Neural progenitor cell (in vitro differentiated cells): ENCODE measurements around the gene PPTC7. TPM values are rescaled to one million over a fixed set of nuclear protein-coding genes. Genes with fewer than 3 reads are reported as not detected.

Experiments used
- DNase-seq: peaks from one replicate; pipeline ENCODE4 v3.0.0-alpha.2; 2016; ENCODE audit warnings: low spot score
- H2AFZ ChIP-seq: fragments of 200-600 bp; sonication (generic); replicated peaks from 2 replicates; pipeline ENCODE4 v1.6.1; 2016; ENCODE audit warnings: antibody characterized with exemption
- H3F3A ChIP-seq: fragments of 200-600 bp; sonication (generic); 2 replicates; pipeline ENCODE4 v1.6.1; 2016; ENCODE audit warnings: antibody characterized with exemption, low read depth
- H3K27ac ChIP-seq: fragments of 200-600 bp; sonication (generic); 2 replicates; pipeline ENCODE4 v1.5.1; 2016; ENCODE audit warnings: mild to moderate bottlenecking
- H3K27me3 ChIP-seq: fragments of 200-600 bp; sonication (generic); 2 replicates; pipeline ENCODE4 v1.6.1; 2016; ENCODE audit warnings: mild to moderate bottlenecking, moderate library complexity
- H3K36me3 ChIP-seq: fragments of 200-600 bp; sonication (generic); 2 replicates; pipeline ENCODE4 v1.5.1; 2016
- H3K4me1 ChIP-seq: fragments of 200-600 bp; sonication (generic); 2 replicates; pipeline ENCODE4 v1.6.1; 2016; ENCODE audit warnings: mixed run types
- H3K4me2 ChIP-seq: fragments of 200-600 bp; sonication (generic); 2 replicates; pipeline ENCODE4 v1.6.1; 2016
- H3K4me3 ChIP-seq: fragments of 200-600 bp; sonication (generic); 2 replicates; pipeline ENCODE4 v1.5.1; 2016
- H3K79me2 ChIP-seq: fragments of 200-600 bp; sonication (generic); 2 replicates; pipeline ENCODE4 v1.6.1; 2016; ENCODE audit warnings: low read depth
- H3K9ac ChIP-seq: fragments of 200-600 bp; sonication (generic); 2 replicates; pipeline ENCODE4 v1.6.1; 2016
- H3K9me3 ChIP-seq: fragments of 200-600 bp; sonication (generic); 2 replicates; pipeline ENCODE4 v1.5.1; 2016; ENCODE audit warnings: low read depth
- H4K20me1 ChIP-seq: fragments of 200-600 bp; sonication (generic); 2 replicates; pipeline ENCODE4 v1.6.1; 2016; ENCODE audit warnings: low read depth
- H3K27ac Mint-ChIP-seq: 3 replicates; pipeline ENCODE4 v1.8.0; 2021; ENCODE audit warnings: mixed read lengths
- H3K27me3 Mint-ChIP-seq: 2 replicates; pipeline ENCODE4 v1.8.0; 2022; ENCODE audit warnings: low read depth, mild to moderate bottlenecking, inconsistent platforms, moderate library complexity, mixed read lengths; ENCODE audit not compliant: insufficient read depth
- H3K36me3 Mint-ChIP-seq: 3 replicates; pipeline ENCODE4 v1.8.0; 2021; ENCODE audit warnings: mixed read lengths
- H3K4me1 Mint-ChIP-seq: 3 replicates; pipeline ENCODE4 v1.8.0; 2021; ENCODE audit warnings: mixed read lengths
- H3K4me3 Mint-ChIP-seq: 3 replicates; pipeline ENCODE4 v1.8.0; 2021; ENCODE audit warnings: mild to moderate bottlenecking, moderate library complexity, mixed read lengths
- H3K9me3 Mint-ChIP-seq: 3 replicates; pipeline ENCODE4 v1.8.0; 2020; ENCODE audit warnings: mixed read lengths
- EZH2 ChIP-seq: fragments of 200-600 bp; sonication (generic); IDR thresholded peaks from 2 replicates; pipeline ENCODE4 v1.6.1; 2017; ENCODE audit warnings: antibody characterized with exemption, mild to moderate bottlenecking, moderate library complexity
- EZH2phosphoT487 ChIP-seq: fragments of 200-600 bp; sonication (generic); IDR thresholded peaks from 2 replicates; pipeline ENCODE4 v1.6.1; 2017; ENCODE audit warnings: antibody characterized with exemption
- total RNA-seq: library from RNA; depleted of rRNA; stranded (reverse); fragments of >200 nt; gene quantifications from 2 replicates; pipeline ENCODE4 v1.2.3, GENCODE V29; 2015; ENCODE audit warnings: low replicate concordance
- TF ChIP-seq, protein P1 (sequence below): fragments of 200-600 bp; sonication (generic); IDR thresholded peaks from 2 replicates; pipeline ENCODE4 v1.5.1; 2017; ENCODE audit warnings: antibody characterized with exemption, mild to moderate bottlenecking

The PPTC7 gene
- total RNA-seq, 1 donor from 2014 or later: 11.2 TPM

DNA sequence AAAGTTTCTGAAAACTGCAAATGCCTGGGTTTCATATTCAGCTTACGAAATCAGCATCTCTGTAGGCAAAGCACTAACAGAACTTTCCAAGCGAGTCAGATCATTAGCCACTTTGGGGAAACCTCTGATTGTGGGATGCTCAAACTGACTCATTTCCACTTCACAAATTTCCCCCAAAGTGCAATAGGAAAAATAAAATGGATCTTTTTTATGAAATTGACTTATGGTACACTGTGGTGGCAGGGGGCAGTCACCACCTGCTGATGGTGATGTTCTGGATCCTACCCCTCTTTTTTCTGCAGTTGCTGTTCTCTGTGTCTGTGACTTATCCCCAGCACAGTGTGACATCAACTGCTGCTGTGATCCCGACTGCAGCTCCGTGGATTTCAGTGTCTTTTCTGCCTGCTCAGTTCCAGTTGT is 36.4 kb upstream of the PPTC7 start:
- no peaks in the 10 kb centered on the region for H3K27me3 ChIP-seq
- H3K4me1 Mint-ChIP-seq: peaks cover 8% of the 10 kb centered on the region
- H3K4me1 ChIP-seq: peaks cover 4% of the 10 kb centered on the region
- H3K9me3 ChIP-seq: no peaks in the 10 kb centered on the region
- peaks cover 11% of the 10 kb centered on the region for H3K36me3 Mint-ChIP-seq
- no peak for DNase-seq
- no peak overlapping the region for H3K9ac ChIP-seq
- H2AFZ ChIP-seq: no peak overlapping the region
- H3K4me3 ChIP-seq: no peak overlapping the region
- H3K4me2 ChIP-seq: no peak overlapping the region
- H3K9me3 Mint-ChIP-seq: no peaks in the 10 kb centered on the region
- peaks cover 3% of the 10 kb centered on the region for H3K27me3 Mint-ChIP-seq
- no peak overlapping the region for H3K27ac Mint-ChIP-seq
- TF ChIP-seq EZH2phosphoT487 (no peak), EZH2 (no peak)
- TF ChIP-seq, protein P1, sequence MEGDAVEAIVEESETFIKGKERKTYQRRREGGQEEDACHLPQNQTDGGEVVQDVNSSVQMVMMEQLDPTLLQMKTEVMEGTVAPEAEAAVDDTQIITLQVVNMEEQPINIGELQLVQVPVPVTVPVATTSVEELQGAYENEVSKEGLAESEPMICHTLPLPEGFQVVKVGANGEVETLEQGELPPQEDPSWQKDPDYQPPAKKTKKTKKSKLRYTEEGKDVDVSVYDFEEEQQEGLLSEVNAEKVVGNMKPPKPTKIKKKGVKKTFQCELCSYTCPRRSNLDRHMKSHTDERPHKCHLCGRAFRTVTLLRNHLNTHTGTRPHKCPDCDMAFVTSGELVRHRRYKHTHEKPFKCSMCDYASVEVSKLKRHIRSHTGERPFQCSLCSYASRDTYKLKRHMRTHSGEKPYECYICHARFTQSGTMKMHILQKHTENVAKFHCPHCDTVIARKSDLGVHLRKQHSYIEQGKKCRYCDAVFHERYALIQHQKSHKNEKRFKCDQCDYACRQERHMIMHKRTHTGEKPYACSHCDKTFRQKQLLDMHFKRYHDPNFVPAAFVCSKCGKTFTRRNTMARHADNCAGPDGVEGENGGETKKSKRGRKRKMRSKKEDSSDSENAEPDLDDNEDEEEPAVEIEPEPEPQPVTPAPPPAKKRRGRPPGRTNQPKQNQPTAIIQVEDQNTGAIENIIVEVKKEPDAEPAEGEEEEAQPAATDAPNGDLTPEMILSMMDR: no peak
- H3K79me2 ChIP-seq: no peaks in the 10 kb centered on the region
- no peaks in the 10 kb centered on the region for H3F3A ChIP-seq
- no peak overlapping the region for H3K27ac ChIP-seq
- H3K36me3 ChIP-seq: no peaks in the 10 kb centered on the region
- H4K20me1 ChIP-seq: no peaks in the 10 kb centered on the region
- no peak overlapping the region for H3K4me3 Mint-ChIP-seq

GRCh38 chr12:110616471-110617115 is 33.5 kb upstream of the PPTC7 start:
- Mint-ChIP-seq H3K9me3 (no peaks in the 10 kb centered on the region), H3K36me3 (peaks cover 4% of the 10 kb centered on the region), H3K4me1 (peaks cover 11% of the 10 kb centered on the region), H3K4me3 (peak overlapping the region; percentile 10), H3K27me3 (peaks cover 3% of the 10 kb centered on the region), H3K27ac (no peak overlapping the region)
- H4K20me1 ChIP-seq: no peaks in the 10 kb centered on the region
- peaks cover 8% of the 10 kb centered on the region for H3K4me1 ChIP-seq
- no peak for TF ChIP-seq EZH2
- no peak for TF ChIP-seq EZH2phosphoT487
- TF ChIP-seq, protein P1: no peak
- H3K4me2 ChIP-seq: no peak overlapping the region
- H3K79me2 ChIP-seq: no peaks in the 10 kb centered on the region
- no peaks in the 10 kb centered on the region for H3K27me3 ChIP-seq
- no peaks in the 10 kb centered on the region for H3K9me3 ChIP-seq
- H2AFZ ChIP-seq: no peak overlapping the region
- H3K9ac ChIP-seq: no peak overlapping the region
- H3K27ac ChIP-seq: no peak overlapping the region
- H3K4me3 ChIP-seq: no peak overlapping the region
- no peaks in the 10 kb centered on the region for H3K36me3 ChIP-seq
- no peak for DNase-seq
- no peaks in the 10 kb centered on the region for H3F3A ChIP-seq

GRCh38 chr12:110615171-110615570 is 32.1 kb upstream of the PPTC7 start:
- Histone ChIP-seq H3K79me2 (no peaks in the 10 kb centered on the region), H2AFZ (no peak overlapping the region), H3K27me3 (no peaks in the 10 kb centered on the region), H3K27ac (no peak overlapping the region), H3K9me3 (no peaks in the 10 kb centered on the region), H3K4me2 (peak overlapping the region; percentile 82), H4K20me1 (no peaks in the 10 kb centered on the region), H3K36me3 (no peaks in the 10 kb centered on the region), H3K4me3 (peak overlapping the region; percentile 60), H3F3A (no peaks in the 10 kb centered on the region), H3K9ac (no peak overlapping the region), H3K4me1 (peaks cover 8% of the 10 kb centered on the region)
- H3K27ac Mint-ChIP-seq: no peak overlapping the region
- no peaks in the 10 kb centered on the region for H3K9me3 Mint-ChIP-seq
- H3K4me3 Mint-ChIP-seq: peak overlapping the region; percentile 85
- H3K27me3 Mint-ChIP-seq: peaks cover 3% of the 10 kb centered on the region
- no peak for TF ChIP-seq EZH2phosphoT487
- no peak for TF ChIP-seq EZH2
- TF ChIP-seq, protein P1: no peak
- peaks cover 11% of the 10 kb centered on the region for H3K4me1 Mint-ChIP-seq
- H3K36me3 Mint-ChIP-seq: peaks cover 4% of the 10 kb centered on the region
- no peak for DNase-seq
